ENCODE measurements around the gene SRSF7. TPM values are rescaled to one million over a fixed set of nuclear protein-coding genes. Genes with fewer than 3 reads are reported as not detected.

Gene SRSF7
- polyA plus RNA-seq, 1 donor = 102 TPM

DNA sequence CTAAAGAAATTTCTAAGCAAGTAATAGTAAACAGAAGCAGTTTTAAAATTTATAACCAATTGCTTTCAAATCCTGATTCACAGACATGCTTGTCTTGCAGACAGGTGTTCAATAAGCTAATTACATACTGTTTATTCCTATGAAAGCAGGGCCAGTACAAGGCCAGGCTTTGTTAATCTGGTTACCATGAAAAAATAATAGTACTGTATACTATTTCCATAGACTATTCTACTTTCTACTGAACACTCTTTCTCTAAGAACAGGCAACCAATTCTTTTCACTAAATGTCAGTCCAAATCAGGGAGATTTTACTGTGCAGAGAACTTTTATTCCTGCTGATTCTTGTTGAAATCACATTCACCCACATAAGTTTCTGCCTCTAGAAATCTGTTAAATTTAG is 2.9 kb upstream of the SRSF7 start:
- DNase-seq = no peak

- DNase-seq = peak; percentile 29
These were observed 642 bp upstream of the SRSF7 start for GRCh38 chr2:38751596-38752410.

DNA sequence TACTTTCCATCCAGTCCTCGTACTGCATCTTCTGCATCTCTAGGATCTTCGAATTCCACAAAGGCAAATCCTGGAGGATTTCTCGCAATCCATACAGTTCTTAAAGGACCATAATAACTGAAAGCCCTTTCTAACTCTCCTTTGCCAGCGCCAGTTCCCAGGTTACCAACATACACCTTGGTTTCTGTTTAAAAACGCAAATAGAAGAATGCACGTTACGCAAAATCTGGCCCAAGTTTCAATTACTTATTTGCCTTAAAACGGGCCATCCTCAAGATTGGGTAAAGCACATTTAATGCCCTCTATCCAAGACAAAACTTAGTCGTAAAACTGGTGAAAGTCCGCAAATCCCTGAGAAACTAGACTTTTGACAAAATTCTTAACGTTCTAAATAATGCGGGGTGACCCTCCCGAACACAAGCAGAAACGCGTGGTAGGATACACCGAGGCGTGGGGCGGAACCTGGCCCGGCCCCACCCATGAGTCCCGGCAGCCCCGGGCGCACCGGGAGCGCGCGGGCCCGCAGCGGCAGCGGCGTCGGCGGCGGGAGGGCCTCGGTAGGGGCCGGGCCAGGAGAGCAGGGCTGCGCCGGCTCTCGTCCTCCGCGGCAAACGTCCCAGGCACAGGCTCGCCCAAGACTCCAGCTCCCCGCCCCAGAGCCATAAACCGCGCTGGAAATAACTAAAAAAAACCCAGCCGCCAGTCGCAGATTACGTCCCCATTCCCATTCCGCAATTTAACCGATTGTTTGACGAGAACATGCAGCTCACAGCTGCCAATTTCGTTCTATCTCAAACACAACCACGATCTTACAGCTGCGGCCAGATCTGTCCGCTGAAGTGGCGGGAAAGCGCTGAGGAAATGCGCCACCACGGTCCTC is 910 bp downstream of the SRSF7 start:
- peak; percentile 67 for DNase-seq

- DNase-seq = no peak
These were observed 2.0 kb downstream of the SRSF7 start for GRCh38 chr2:38748943-38749804.

- DNase-seq = no peak
These were observed 2.8 kb downstream of the SRSF7 start for GRCh38 chr2:38748391-38748790.

- DNase-seq = no peak
These were observed 3.3 kb downstream of the SRSF7 start for GRCh38 chr2:38747819-38748218.

- no peak for DNase-seq
These were observed 4.1 kb downstream of the SRSF7 start for GRCh38 chr2:38747007-38747424.

GRCh38 chr2:38745267-38745666 is 5.9 kb downstream of the SRSF7 start:
- no peak for DNase-seq

DNA sequence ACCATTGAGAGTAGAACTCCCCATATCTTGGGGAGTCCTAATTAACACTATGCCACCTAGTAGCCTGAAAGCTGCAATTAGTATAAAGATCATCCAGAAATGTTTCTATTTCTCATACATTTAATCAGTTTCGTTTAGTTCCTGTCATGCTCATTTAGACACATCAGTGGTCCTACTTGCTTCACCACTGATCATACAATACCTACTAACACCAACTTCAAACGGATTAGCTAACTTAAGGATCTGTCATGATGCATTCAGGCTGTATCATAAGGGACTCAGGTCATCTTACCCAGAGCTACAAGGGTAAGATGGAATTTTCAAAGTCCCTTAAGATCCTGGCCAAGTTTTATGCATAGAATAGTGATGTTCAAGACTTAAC is 6.8 kb downstream of the SRSF7 start:
- DNase-seq = no peak

GRCh38 chr2:38743672-38744398 is 7.3 kb downstream of the SRSF7 start:
- no peak for DNase-seq

GRCh38 chr2:38742797-38743559 is 8.2 kb downstream of the SRSF7 start:
- DNase-seq = no peak

GRCh38 chr2:38740851-38741731 is 10.1 kb downstream of the SRSF7 start:
- DNase-seq = peak; percentile 38

DNA sequence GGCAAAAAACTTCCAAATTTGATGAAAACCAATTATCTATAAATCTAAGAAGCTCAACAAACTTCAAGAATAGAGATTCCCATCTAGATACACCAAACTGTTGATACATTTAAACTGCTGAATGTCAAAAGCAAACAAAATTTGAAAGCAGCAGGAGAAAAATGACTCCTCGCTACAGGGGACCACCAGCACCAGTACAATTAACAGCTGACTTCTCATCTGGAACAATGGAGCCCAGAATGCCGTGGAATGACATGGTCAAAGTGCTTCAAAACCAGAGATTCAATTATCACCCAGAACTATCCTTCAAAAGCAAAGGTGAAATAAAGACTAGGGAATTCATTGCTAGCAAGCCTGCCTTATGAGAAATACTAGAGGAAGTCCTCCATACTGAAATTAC is 11.6 kb downstream of the SRSF7 start:
- DNase-seq = no peak

DNA sequence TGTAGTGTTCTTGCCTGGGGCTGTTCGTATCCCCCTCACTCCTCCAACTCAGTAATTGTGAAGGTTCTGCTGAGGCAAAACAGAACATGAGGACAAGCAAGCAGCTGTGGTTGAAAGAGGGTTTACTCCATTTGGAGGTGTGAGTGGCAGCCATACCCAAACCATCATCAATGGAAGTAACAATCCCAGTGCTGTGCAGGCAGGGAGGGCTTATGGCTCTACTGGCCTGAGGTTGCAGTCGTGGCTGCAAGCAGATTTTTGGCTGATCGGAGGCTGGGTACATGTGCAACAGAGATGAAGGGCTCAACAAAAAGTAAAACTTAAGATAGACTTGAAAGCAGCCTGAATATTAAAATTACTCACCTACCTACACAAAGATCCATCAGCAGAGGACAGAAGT is 13.2 kb downstream of the SRSF7 start:
- no peak for DNase-seq

DNA sequence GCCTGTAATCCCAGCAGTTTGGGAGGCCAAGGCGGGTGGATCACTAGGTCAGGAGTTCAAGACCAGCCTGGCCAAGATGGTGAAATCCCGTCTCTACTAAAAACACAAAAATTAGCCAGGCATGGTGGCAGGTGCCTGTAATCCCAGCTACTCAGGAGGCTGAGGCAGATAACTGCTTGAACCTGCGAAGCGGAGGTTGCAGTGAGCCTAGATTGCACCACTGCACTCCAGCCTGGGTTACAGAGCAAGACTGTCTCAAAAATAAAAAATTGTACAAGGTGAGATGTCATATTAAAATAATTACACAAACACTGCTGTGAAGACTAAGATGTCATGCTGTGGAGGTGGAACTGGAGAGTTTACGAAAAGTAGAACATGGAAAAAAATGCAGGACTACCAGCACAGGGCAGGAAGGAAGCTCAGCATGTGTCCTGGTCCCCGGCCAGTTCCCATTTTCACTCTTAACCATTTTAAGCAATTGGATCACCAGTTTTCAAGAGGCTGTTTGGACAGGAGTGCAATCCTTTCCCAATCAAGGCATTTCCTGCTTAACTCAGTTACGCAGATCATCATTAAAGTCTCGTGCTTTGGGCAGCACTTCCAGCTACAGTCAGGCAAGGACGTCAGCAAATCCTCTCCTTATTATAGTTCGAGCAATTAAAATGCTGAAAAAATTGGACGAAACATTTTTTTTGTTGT is 14.0 kb downstream of the SRSF7 start:
- peak; percentile 15 for DNase-seq

GRCh38 chr2:38735999-38736320 is 15.2 kb downstream of the SRSF7 start:
- no peak for DNase-seq

- no peak for DNase-seq
These were observed 16.7 kb downstream of the SRSF7 start for GRCh38 chr2:38734299-38735058.

DNA sequence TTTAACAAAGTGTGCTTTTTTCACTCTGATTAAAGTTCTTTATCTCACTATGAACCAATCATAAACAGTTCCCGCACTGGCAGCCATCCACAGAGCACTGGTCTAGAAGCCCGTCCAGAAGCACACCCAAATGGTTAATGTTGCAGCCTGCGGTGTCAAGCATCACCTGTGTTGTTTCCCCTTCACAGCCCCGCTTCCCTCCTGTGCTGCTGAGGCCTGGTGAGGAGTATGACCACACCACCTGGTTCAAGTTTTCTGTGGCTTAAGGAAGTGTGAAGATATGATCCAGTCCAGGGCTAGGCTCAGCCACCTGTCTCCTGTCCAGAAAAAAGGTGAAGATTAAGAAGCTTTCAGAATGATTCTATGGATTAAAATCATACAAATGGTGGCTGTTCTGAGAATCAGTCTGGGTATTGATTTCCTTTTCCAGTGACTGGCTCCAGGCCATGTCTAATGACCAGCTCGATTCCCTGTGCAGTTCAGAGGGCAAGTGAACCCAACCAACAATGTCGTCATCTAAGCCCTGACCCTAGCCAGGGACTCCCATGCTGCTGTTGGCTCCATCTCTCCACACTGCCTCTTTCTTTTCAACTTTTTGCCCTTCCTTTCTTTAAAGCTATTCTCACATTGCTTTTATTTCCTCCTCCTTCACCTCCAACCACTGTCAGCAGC is 17.7 kb downstream of the SRSF7 start:
- DNase-seq = no peak

Data from hindlimb muscle (tissue), 1 donor.